ENCODE results near the gene SIGLEC6.

DNA sequence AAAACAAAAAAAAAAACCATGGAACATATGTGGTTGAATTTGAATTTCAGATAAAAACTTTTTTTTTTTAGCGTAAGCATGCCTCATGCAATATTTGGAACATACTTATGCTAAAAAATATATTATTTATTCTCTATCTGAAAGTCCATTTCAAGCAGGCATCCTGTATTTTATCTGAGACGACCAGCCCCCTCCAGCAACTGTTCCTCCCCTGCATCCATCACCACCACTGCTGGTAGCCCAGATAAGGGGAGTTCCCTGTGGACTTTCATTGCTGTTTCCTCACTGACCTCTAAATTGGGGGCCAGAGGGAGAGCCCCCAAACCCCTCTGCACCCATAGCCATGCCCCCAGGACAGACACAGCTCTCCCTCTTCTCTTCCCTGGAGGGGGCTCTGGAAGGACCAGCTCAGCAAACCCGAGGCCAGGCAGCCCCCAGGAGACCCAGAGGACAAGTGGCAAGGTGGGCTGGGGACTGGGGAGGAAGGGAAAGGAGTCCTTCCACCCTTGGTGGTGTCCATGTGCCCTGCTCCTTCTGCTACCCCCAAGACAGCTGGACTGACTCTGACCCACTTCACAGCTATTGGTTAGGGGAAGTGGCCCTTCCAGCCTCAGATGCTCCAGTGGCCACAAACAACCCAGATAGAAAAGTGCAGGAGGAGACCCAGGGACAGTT, 23.3 kb downstream of the SIGLEC6 start:
- no peak for TF ChIP-seq TAF1 (IDR thresholded peaks at IDR 0.05; ENCODE audit: borderline replicate concordance, insufficient read depth, low read length)
- TF ChIP-seq, protein P1, sequence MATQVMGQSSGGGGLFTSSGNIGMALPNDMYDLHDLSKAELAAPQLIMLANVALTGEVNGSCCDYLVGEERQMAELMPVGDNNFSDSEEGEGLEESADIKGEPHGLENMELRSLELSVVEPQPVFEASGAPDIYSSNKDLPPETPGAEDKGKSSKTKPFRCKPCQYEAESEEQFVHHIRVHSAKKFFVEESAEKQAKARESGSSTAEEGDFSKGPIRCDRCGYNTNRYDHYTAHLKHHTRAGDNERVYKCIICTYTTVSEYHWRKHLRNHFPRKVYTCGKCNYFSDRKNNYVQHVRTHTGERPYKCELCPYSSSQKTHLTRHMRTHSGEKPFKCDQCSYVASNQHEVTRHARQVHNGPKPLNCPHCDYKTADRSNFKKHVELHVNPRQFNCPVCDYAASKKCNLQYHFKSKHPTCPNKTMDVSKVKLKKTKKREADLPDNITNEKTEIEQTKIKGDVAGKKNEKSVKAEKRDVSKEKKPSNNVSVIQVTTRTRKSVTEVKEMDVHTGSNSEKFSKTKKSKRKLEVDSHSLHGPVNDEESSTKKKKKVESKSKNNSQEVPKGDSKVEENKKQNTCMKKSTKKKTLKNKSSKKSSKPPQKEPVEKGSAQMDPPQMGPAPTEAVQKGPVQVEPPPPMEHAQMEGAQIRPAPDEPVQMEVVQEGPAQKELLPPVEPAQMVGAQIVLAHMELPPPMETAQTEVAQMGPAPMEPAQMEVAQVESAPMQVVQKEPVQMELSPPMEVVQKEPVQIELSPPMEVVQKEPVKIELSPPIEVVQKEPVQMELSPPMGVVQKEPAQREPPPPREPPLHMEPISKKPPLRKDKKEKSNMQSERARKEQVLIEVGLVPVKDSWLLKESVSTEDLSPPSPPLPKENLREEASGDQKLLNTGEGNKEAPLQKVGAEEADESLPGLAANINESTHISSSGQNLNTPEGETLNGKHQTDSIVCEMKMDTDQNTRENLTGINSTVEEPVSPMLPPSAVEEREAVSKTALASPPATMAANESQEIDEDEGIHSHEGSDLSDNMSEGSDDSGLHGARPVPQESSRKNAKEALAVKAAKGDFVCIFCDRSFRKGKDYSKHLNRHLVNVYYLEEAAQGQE (IDR thresholded peaks at IDR 0.05; ENCODE audit: insufficient read depth in 1 of 2, low read depth in 2 of 2, low read length in 2 of 2): no peak
- no peak for TF ChIP-seq POLR2AphosphoS5 (IDR thresholded peaks at IDR 0.05; ENCODE audit: low read depth, low read length)
- TF ChIP-seq SIN3A (IDR thresholded peaks at IDR 0.05; ENCODE audit: borderline replicate concordance, insufficient read depth, low read length): no peak
